ENCODE results near the gene PTPRN2.

Gene PTPRN2

DNA sequence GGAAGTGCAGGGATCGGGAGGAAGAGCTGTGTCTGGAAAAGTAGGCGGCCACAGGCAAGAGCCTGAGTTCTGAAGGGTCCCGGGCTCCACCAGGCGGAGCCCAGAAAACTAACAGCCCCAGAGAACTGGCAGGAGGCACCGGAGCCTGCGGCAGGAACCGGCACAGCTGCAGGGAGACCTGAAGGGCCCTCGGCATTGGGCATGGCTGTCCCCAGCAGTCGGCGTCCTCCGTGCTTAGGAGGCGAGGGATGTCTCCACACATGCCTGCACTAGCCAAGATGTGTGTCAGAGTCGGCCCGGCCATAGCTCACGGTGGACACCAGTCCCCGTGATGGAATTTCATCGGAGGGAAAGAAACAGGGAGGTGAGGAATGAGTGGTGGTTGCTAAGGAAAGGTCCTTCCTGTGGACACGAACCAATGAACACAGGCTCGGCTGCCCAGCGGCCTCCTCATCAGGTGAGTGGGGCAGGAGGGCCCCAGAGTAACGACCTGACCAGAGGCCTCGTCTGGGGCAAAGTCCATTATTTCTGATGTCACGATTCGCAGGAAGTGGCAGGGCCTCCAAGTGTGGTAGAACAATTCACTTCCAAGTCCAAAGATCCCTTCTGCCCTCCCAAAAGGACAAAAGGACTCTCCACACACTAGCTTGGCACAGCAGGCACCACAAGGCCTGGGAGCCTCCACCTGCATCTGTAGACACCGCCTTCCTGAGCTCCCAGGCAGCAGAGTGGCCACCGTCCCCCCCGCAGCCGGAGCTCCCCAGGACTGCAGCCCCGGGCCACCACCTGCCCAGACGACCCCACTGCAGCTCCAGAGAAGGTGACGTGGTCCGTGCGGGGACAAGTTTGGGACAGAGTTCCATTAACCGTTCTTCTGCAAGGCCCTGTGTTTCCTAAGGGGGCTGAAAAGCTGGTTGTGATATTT, 444.2 kb downstream of the PTPRN2 start:
- no peak for DNase-seq

DNA sequence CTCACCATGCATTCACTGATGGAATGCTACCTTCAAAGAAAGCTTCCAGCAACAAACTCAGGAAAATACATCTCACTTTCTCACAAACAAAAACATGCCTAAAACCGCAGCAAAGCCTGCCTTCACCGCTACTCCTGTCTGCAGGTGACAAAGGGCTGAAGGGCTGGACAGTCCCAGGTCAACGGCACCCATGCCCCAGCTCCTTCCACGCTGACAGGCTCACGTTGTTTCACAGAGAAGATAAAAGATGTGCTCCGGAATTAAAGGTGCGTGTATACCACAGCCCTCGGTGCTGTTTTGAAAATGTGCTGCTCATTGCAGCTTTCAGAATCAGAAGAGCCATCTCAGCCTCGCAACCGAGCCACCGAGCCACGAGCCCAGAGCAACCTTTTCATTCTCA, 445.0 kb downstream of the PTPRN2 start:
- no peak for DNase-seq

DNA sequence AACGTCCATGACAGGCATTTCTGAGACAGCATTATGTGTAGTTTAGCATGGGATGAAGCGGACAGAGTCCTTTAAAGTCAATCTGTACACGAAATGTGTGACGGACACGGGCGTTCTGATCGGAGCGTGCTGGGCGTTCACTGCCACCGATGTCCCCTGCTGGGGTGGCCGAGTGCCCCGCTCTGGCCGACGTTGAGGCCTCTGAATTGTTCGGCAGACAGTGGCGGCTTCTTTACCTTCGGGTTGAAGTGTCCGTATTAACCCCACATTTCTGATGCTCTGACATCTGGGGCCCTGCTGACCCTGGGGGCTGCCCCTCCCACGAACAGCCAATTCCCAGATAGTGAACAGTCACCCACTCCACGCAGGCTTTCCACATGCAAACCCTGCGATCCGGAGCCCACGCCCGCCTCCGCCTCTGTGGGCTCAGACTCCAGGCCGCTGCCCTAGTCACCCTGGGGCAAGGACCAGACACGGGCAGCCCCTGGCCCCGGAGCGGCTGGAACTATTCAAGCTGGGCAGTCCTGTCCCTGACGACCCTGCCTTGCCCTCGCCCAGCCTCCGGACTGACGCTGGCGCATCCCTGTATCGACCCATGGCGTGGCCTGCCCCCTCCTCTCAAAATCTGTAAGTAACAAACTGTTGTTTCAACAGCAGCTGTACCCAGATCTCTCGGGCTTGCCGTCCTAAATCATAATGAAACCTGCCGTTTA, 445.7 kb downstream of the PTPRN2 start:
- no peak for DNase-seq

DNA sequence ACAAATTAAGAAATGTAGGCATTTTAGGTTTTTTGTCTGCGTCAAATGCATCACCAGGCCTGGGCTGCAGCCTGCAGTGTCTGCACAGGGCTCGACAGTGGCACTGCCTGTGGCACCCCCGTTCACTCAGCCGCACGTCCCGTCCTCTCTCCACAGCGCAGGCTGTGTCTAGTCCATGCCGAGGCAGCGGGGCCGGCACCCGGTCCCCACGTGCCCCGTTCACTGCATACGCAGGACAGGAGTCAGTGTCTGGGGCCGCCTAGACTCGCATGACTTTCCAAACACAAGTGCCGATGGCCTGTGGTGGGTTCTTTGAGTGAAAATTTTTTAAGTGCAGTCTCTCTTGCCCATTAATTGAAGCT, 446.4 kb downstream of the PTPRN2 start:
- no peak for DNase-seq

DNA sequence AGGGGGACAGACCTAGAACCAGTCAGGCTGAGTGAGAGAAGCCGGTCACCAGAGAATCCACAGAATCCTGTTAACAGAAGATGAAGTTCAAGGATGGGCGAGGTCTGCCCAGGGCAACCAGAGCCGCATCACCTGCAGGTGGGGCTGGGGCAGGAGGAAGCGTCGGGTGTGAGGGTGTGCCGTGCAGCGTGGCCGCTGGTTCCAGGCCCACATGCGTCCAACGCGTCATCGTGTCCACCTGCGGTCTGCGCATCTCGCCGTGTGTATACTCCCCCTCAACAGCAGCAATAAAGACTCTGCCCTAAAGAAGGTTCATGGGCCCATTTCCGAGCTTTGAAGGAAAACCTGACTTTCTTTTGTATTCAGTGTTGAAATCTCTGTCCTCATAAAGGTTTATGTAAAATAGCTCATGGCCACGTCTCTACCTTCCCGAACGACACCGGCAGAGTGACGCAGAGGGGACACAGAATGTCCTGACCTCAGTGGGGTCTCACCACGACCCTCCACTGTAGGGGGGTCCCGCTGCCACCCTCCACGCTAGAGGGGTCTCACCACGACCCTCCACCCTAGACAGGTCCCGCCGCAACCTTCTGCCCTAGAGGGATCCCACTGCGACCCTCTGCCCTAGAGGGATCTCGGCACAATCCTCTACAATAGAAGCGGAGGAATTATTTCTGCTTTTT, 446.9 kb downstream of the PTPRN2 start:
- DNase-seq, result no peak

DNA sequence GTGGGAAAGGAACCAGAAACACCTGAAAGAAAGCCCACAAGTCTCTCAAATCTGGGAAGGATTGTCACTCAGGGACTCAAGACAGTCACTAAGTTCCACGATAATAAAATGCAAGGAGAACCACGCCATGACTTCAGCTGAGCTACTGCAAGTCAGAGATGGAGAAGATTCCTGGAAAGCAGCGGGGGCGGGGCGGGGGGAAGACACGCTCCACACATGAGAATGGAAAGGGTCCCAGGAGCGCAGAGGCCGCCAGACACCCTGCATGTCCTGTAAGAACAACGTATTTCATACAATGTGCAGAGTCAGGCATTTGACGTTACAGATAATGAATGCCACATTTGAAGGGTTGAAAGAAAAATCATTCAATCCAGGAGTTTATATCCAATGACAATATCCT, 448.1 kb downstream of the PTPRN2 start:
- DNase-seq, result no peak

DNA sequence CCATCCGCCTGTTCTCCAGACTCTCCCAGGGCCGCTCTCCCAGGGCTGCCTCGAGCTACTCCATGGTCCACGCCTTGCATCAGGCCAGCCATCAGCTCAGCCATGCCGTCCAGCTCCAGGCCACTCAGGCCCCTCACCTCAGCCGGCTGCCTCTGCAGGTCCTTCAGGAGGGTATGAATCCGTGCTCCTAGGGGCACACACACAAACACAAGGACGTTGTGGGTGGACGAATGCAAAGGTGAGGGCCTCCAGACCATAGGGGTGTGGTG, 449.4 kb downstream of the PTPRN2 start:
- DNase-seq, result no peak

DNA sequence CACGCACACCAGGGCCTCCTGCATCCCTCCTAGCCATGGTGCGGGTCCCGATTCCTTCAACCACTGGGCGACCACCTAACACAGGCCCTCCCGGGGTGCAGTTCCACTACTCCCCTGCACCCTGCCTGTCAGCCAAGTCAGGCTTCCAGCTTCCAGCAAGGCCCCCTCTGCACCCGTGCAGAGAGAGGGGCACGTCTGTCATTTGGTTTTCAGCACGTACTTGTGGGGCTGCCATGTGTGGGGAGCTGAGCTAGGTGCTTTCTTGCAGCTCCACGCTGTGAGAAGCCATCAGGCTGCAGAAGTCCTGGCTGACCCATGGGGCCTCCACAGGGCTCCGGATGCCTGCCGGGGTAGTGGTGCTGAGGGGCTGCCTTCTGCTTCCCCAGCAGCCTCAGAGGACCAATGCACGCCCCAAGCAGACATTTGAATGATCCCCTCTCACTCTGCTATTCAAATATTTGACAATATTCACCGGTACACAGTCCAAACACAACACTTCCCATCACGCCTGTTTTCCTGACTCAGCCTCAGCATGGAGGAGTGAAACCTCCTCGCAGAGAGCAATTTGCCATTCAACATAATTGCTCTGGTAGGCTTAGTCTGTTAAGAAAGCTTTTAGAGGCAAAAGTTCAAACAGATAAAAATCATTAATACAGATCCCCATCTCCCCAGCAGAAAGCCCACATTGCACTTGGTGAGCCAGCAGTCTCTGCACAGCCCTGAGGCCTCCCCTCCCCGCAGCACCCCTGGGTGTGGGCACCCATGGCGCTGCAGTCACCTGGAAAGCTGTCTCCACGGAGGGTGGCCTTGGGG, 449.9 kb downstream of the PTPRN2 start:
- DNase-seq, result no peak

DNA sequence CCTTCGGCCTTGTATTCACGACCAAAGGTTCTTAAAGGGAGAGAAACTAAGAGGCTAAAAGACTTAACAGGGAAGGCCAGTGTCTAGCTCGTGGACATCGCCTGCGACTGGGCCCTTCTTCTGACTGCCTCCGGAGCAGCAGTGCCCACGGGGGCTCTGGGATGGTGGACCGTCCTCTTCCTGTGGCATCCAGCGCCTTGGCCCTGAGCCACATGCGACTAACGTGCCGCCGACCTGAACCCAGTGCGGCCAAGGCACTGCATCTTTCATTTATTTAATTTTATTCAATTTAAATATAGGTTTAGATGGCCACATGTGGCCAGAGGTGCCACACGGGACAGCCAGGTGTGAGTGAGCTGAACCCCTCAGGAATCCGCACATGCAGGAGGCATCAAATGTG, 451.7 kb downstream of the PTPRN2 start:
- no peak for DNase-seq

DNA sequence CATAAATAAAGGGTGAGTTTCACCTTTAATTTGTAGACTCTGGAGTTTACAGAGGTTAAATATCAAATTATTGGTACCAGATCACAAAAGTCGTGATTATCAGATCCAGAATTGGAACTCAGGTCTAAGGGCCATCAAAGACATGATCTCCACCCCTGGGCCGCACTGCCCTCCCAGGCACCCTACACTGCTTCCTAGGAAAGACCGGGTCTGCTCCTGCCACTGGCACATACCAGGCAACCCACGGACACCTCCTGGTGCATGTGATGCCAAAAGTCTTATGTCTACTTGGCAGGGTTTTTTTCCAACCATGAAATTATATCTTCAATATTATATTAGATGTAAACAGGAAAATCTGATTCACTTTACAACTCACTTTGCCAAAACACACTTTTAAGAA, 452.8 kb downstream of the PTPRN2 start:
- no peak for DNase-seq

DNA sequence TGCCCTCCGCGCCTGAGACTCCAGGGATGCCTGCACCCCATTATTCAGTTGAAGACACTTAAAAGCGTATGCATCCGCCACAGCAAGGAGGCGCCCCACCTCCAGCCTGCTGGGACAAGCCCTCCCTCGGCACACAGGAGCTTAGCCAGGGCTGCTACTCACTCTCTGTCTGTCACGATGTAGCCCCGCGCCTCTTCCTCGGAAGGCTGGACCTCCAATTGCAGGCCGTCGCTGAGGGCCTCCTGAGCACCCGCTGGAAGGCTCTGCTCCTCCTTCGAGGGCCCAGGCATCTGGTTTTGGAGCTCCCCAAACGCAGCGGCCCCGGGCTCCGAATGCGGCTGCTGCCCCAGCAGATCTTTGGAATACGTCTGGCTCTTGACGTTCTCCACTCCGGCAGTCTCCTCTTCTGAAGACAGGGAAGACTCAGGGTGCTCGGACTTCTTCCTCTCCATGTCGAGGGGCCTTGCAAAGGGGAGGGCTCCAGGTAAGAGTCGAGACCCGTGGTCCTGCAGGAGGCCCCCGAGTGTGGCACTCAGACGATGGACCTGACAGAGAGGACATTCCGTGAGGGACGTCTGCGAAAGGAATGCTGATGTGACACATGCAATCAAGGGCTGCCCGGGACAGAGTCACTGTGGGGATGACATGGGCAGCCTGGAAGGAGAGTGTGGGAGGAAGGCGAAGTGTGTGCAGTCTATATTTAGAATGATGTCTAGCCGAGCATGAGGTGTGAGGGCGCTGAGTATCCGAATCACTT, 453.9 kb downstream of the PTPRN2 start:
- no peak for DNase-seq

DNA sequence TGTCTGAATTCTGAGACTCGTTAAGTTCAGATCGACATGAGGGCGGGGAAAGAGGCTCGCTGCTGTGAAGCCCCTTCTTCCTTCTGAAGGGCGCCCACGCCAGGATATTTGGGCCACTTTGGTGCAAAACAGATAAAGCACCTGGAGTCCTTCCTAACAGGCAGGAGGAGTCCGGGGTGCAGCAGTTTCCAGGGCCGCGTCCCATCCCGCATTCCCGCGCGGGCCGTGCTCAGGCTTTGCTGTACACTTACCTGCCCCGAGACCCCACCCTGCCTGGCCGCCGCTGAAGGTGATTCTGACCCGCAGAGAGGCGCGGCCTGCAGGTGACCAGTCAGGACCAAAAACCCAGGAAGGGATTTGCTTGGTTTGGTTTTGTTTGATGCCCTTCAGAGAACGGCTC, 454.6 kb downstream of the PTPRN2 start:
- no peak for DNase-seq

DNA sequence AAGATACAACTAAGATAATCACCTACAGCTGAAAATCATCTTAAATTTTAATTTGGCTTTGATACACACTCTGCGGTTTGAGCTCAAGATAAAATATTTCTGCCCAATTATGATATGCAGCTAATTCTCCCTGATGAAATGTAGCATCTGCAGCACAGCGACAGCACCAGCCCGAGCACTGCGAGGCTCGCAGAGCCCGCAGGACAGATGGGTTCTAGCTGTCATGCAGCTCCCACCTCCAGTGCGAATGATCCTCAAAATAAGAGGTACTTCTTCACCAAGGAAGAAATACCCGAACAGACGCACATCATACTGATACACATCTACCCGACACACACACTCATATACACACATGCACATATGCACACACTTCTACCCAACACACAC, 457.6 kb downstream of the PTPRN2 start:
- DNase-seq, result no peak

DNA sequence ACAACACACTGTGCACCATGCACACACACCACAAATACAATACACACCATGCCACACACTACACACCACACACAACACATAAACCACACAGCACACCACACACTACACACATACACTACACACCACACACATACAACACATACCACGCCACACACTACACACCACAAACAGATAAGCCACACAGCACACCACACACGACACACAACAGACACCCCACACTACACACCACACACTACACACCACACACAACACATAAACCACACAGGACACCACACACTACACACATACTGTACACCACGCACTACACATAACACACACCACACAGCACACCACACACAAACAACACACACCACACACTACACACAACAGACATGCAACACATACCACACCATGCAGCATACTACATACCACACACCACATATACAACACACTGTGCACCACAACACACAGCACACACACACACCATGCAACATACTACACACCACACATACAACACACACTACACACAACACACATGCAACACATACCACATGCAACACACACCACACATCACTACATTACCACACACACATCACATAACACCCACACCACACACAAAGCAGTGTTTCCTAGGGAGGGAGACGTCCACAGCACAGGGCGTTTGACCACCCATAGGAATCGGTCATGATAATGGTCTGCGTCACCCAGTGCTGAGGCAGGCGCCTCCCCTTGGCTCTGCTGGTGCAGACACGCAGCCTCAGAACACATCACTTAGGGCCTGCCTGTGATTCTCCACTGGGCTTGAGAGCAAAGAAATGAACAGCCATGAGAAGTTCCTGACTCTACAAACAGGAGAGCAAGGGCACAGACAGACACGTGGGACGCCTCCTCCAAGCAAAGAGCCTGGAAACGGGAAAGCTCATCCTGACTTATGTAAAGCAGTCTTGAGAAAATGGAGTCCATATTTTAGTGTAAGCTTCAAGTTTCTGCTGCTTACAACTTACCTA, 458.3 kb downstream of the PTPRN2 start:
- no peak for DNase-seq

DNA sequence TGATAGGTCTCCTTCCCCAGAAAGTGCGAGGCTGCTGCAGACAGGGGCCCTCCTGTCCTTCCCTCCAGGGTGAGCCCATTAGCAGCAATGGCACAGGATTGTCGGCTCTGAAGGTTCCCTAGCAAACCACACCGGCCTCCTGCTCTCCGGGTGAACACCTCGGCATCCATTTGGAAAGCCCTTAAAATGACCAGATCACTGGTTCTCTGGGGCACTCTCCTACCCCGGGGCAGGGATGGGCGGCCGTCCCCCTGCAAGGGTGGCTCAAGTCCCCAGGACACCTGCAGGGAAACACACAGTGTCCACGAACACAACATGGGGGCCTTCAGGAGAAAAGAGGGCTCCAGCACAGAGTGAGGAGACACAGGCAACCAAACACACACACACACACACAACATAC, 459.1 kb downstream of the PTPRN2 start:
- DNase-seq, result no peak

DNA sequence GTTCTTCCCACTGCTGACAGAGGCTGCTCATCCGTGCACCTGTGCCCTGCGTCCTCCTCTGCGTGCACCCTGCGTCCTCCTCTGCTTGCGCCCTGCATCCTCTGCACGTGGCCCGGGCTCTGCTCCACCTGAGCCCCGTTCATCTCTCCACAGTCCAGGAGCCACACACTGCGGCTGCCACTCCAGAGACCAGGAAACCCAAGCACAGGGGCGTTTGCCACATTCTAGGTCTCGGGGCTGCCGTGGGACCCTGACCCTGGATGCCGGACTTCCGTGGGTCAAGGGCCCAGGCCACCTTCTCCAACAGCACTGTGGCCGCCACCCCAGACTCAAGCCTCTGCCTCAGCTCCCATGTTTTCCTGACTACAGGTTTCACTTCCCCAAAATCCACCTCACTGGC, 460.4 kb downstream of the PTPRN2 start:
- DNase-seq, result no peak

DNA sequence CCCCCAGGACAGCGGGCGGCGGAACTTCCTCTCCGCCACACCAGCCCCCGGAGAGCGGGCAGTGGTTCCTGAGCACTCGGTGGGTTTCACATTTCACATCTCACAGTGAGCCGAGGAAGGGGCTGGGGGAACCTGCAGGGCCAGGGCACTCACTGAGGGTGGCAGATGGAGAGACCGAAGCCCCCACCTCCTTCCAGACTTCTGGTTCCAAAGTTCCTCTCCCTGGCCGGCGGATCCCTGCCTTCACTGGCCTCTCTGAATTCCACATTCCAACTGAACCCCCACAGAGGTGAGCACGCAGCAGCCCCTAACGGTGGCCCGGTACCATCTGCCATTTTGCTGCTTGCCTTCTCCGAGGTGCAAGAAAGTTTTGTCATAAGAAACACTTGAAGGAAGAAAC, 461.0 kb downstream of the PTPRN2 start:
- DNase-seq, result no peak

DNA sequence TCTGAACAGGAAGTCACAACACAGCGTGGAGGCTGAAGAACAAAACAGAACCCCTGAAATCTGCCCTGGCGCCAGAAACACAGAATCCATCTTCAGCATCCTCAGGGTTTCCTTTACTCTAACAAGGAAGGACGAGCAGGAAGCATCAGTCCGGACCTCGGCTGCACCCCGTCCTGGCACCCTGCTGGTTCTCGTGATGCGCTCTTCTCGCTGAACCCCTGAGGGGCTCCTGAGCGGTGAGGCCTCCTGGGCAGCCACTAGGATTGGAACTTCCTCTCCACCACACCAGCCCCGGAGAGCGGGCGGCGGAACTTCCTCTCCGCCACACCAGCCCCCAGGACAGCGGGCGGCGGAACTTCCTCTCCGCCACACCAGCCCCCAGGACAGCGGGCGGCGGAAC, 461.9 kb downstream of the PTPRN2 start:
- no peak for DNase-seq

DNA sequence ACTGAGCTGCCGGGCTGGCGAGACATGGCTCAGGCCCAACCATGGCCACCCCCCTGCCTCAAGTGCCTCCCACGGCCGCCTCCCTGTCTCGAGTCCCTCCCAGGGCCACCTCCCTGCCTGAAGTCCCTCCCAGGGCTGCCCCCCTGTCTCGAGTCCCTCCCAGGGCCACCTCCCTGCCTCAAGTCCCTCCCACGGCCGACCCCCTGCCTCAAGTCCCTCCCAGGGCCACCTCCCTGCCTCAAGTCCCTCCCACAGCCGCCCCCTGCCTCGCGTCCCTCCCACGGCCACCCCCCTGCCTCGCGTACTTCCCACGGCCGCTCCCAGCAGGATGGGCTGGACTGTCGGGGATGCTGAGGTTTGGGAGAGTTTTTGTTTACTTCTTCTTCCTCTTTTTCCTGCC, 462.5 kb downstream of the PTPRN2 start:
- DNase-seq, result no peak

DNA sequence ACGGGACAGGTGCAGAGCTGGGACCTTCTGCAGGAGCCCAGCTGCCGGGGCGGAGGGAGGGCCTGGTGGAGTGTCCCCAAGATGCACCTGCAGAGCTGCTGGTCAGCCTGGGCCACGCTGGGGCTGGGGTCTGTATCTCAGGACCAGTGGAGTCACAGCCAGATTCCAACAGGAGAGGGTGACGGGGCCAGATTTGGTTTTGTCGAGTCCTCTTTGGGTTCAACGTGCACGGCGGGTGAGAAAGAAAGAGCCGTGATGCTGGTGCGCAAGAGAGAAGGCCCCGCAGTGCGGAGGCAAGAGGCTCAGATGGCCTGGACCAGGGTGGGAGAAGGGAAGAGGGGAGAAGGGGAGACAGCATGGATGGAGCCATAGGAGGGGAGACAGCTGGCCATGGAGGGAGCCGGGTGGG, 462.9 kb downstream of the PTPRN2 start:
- no peak for DNase-seq

DNA sequence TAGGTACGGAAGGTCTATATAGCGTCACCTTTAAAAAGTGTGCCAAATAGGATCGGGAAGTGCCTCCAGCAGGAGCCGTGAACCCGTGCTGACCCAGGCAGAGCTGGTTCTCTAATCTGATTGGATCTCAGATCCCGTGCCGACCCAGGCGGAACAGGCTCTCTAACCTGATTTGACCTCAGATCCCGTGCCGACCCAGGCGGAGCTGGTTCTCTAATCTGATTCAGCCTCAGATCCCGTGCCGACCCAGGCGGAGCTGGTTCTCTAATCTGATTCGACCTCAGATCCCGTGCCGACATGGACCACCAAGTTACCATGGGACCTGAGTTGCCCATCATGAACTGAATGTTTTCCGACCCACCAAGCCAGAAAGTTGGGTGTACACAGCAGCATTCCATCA, 463.9 kb downstream of the PTPRN2 start:
- DNase-seq, result no peak
